ENCODE results near the gene CUX1.

DNA sequence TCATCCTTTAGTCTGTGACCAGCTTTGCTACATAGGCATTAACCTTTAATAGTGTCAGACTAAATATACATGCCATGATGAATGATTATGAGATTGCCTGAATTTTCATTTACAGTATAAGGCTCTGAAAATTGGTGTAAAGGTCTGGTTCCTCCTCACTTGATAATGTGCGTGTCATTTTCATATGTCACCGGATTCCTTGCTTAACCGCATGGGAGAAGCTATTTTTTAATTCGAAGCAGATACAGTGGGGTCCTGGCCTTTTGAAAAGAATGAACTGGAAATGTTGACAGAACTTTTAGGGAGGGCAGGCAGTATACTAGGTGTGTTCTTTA, 276.9 kb downstream of the CUX1 start:
- TF ChIP-seq, protein P1, sequence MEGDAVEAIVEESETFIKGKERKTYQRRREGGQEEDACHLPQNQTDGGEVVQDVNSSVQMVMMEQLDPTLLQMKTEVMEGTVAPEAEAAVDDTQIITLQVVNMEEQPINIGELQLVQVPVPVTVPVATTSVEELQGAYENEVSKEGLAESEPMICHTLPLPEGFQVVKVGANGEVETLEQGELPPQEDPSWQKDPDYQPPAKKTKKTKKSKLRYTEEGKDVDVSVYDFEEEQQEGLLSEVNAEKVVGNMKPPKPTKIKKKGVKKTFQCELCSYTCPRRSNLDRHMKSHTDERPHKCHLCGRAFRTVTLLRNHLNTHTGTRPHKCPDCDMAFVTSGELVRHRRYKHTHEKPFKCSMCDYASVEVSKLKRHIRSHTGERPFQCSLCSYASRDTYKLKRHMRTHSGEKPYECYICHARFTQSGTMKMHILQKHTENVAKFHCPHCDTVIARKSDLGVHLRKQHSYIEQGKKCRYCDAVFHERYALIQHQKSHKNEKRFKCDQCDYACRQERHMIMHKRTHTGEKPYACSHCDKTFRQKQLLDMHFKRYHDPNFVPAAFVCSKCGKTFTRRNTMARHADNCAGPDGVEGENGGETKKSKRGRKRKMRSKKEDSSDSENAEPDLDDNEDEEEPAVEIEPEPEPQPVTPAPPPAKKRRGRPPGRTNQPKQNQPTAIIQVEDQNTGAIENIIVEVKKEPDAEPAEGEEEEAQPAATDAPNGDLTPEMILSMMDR (IDR thresholded peaks at IDR 0.05; ENCODE audit: borderline replicate concordance, extremely low read depth, low read length, poor library complexity, severe bottlenecking): no peak
- TF ChIP-seq EZH2 (IDR thresholded peaks at IDR 0.05; ENCODE audit: borderline replicate concordance, low read depth, low read length, severe bottlenecking): no peak
